Tibial nerve (tissue), 4 donors: ENCODE results near the gene MARCHF2. TPM values are rescaled to one million over a fixed set of nuclear protein-coding genes. Genes with fewer than 3 reads are reported as not detected.

Experiments used
- DNase-seq, 2 donors: peaks; one replicate each; pipeline ENCODE4 v3.0.0-alpha.2; 2019; ENCODE audit warnings: low spot score in 2 of 2
- H3K27ac ChIP-seq, 4 donors: fragments of 200-600 bp; sonication (generic) in 3 of 4; one replicate each; pipeline ENCODE4 v1.5.1; 2017 to 2019; ENCODE audit warnings: mild to moderate bottlenecking in 1 of 4
- H3K27me3 ChIP-seq, 2 donors: fragments of 200-600 bp; sonication (generic) in 1 of 2; one replicate each; pipeline versions ENCODE4 v1.5.1 to v1.6.0; 2017 to 2019
- H3K36me3 ChIP-seq, 3 donors: fragments of 200-600 bp; sonication (generic); one replicate each; pipeline ENCODE4 v1.5.1; 2018 to 2019
- H3K4me1 ChIP-seq, 4 donors: fragments of 200-600 bp; sonication (generic) in 3 of 4; one replicate each; pipeline ENCODE4 v1.5.1; 2017 to 2019
- H3K4me3 ChIP-seq, 4 donors: fragments of 200-600 bp; sonication (generic) in 3 of 4; one replicate each; pipeline ENCODE4 v1.5.1; 2017 to 2019; ENCODE audit warnings: mild to moderate bottlenecking in 1 of 4, moderate library complexity in 1 of 4
- H3K9me3 ChIP-seq, 4 donors: fragments of 200-600 bp; sonication (generic) in 3 of 4; one replicate each; pipeline ENCODE4 v1.5.1; 2017 to 2019
- CTCF ChIP-seq, 5 experiments: fragments of 200-600 bp in 3 of 5; fragments of 450-650 bp in 2 of 5; sonication (generic) in 3 of 5; IDR thresholded peaks; one replicate each; pipeline ENCODE4 v1.5.1; 2016 to 2019; ENCODE audit warnings: antibody characterized with exemption in 5 of 5, mild to moderate bottlenecking in 3 of 5, moderate library complexity in 2 of 5
- EP300 ChIP-seq, 2 donors: sonication (generic); formaldehyde crosslinking; IDR thresholded peaks; one replicate each; pipeline ENCODE4 v1.6.1; 2017; ENCODE audit warnings: antibody characterized with exemption in 2 of 2, mild to moderate bottlenecking in 1 of 2
- POLR2A ChIP-seq, 2 donors: fragments of 450-650 bp; IDR thresholded peaks; one replicate each; pipeline ENCODE4 v1.6.1; 2017; ENCODE audit warnings: antibody characterized with exemption in 2 of 2, mild to moderate bottlenecking in 2 of 2, moderate library complexity in 2 of 2
- WGBS, 2 donors: methylation state at CpG; one replicate each; pipeline ENCODE4 v1.1.5; 2018; 5-methylcytosine and 5-hydroxymethylcytosine counted together
- total RNA-seq, 4 donors: library from RNA; depleted of rRNA; stranded (reverse); fragments of >200 nt; gene quantifications; one replicate each; pipeline ENCODE4 v1.1.0, GENCODE V29; 2016

Gene MARCHF2
- total RNA-seq, 4 donors from 2014 or later = 149 to 242 (median 184) TPM

DNA sequence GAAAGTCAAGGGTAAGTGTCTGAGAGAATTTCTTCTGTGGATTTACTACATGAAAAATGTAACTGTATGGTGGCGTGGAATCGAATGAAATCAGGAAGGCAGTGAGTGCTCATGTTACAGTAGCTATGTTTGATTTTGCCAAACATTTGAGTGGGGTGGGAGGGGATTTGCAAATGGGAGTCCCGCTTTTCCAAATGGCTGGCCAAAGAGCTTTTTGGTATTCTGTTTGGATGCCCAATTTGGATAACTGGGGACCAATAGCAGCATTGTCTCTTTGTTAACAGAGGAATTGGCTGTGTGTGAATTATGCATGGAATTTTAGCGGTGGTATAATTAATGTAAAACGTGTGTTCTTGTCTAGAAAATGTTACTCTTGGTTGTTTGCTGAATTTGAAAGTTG lies 49.5 kb downstream of the MARCHF2 start:
- WGBS, 2 donors = 39 to 42% methylated on average over 5 of the region's 5 CpGs
- TF ChIP-seq CTCF (IDR thresholded peaks at IDR 0.05) (no peak), POLR2A (IDR thresholded peaks at IDR 0.05) (no peak), EP300 (IDR thresholded peaks at IDR 0.05) (no peak)
- peaks cover 0 to 42% (median 11%) of the 10 kb centered on the region in 3 donors for H3K36me3 ChIP-seq
- no peak overlapping the region for H3K27ac ChIP-seq
- DNase-seq = no peak
- no peaks in the 10 kb centered on the region for H3K27me3 ChIP-seq
- H3K4me3 ChIP-seq = no peak overlapping the region
- peaks cover 3 to 60% (median 43%) of the 10 kb centered on the region in 4 donors for H3K4me1 ChIP-seq
- no peaks in the 10 kb centered on the region for H3K9me3 ChIP-seq

DNA sequence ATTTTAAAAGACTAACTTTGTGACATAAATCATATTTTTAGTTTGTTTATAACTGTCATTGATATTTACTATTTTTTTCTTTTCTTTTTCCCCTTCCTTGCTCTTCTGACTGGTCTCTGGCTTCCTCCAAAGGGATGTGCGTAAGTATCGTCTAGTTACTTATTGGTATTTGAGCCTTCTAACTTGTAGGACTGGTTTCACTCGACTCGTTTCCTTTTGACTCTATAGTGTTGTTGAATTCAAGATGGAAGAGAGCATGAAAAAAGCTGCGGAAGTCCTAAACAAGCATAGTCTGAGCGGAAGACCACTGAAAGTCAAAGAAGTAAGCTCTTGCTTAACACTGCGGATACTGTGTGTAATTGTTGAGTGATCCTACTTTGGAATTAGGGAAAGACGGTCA lies 50.3 kb downstream of the MARCHF2 start:
- WGBS, 2 donors = 90 to 92% methylated on average over 8 of the region's 8 CpGs
- H3K9me3 ChIP-seq = no peaks in the 10 kb centered on the region
- H3K4me3 ChIP-seq = no peak overlapping the region
- H3K4me1 ChIP-seq = peaks cover 3 to 52% (median 36%) of the 10 kb centered on the region in 4 donors
- no peak overlapping the region for H3K27ac ChIP-seq
- no peak for TF ChIP-seq CTCF (IDR thresholded peaks at IDR 0.05)
- TF ChIP-seq POLR2A (IDR thresholded peaks at IDR 0.05) = no peak
- TF ChIP-seq EP300 (IDR thresholded peaks at IDR 0.05) = no peak
- DNase-seq = no peak
- no peaks in the 10 kb centered on the region for H3K27me3 ChIP-seq
- peaks cover 0 to 50% (median 12%) of the 10 kb centered on the region in 3 donors for H3K36me3 ChIP-seq

DNA sequence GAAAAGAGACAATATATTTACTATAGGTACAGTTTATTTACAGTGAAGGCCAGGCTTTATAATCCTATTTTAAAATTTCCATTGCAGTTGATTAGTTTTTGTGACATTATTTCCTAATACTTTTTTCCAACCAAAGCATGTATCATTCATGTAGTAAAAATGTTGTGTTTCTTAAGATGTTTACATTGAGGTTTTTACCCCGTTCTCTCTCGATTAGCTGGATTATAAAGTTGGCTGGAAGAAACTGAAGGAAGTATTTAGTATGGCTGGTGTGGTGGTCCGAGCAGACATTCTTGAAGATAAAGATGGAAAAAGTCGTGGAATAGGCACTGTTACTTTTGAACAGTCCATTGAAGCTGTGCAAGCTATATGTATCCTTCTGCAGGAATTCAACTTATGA lies 52.9 kb downstream of the MARCHF2 start:
- no peaks in the 10 kb centered on the region for H3K9me3 ChIP-seq
- H3K27me3 ChIP-seq = no peaks in the 10 kb centered on the region
- peaks cover 0 to 25% (median 14%) of the 10 kb centered on the region in 4 donors for H3K4me1 ChIP-seq
- DNase-seq = no peak
- H3K36me3 ChIP-seq = peaks cover 3 to 76% (median 18%) of the 10 kb centered on the region in 3 donors
- no peak for TF ChIP-seq CTCF (IDR thresholded peaks at IDR 0.05)
- no peak for TF ChIP-seq POLR2A (IDR thresholded peaks at IDR 0.05)
- no peak for TF ChIP-seq EP300 (IDR thresholded peaks at IDR 0.05)
- H3K4me3 ChIP-seq = no peak overlapping the region
- H3K27ac ChIP-seq = no peak overlapping the region
- 90 to 93% methylated on average over 4 of the region's 4 CpGs for WGBS, 2 donors

- peaks cover 0 to 4% (median 0%) of the 10 kb centered on the region in 4 donors for H3K4me1 ChIP-seq
- TF ChIP-seq POLR2A (IDR thresholded peaks at IDR 0.05) = no peak
- TF ChIP-seq EP300 (IDR thresholded peaks at IDR 0.05) = no peak
- TF ChIP-seq CTCF (IDR thresholded peaks at IDR 0.05) = no peak
- no peak for DNase-seq
- no peaks in the 10 kb centered on the region for H3K27me3 ChIP-seq
- 77 to 86% methylated on average over 3 of the region's 3 CpGs for WGBS, 2 donors
- no peaks in the 10 kb centered on the region for H3K9me3 ChIP-seq
- H3K27ac ChIP-seq = no peak overlapping the region
- H3K4me3 ChIP-seq = no peak overlapping the region
- H3K36me3 ChIP-seq = peaks cover 5 to 97% (median 18%) of the 10 kb centered on the region in 3 donors
These were observed 55.0 kb downstream of the MARCHF2 start for GRCh38 chr19:8468124-8468523.

DNA sequence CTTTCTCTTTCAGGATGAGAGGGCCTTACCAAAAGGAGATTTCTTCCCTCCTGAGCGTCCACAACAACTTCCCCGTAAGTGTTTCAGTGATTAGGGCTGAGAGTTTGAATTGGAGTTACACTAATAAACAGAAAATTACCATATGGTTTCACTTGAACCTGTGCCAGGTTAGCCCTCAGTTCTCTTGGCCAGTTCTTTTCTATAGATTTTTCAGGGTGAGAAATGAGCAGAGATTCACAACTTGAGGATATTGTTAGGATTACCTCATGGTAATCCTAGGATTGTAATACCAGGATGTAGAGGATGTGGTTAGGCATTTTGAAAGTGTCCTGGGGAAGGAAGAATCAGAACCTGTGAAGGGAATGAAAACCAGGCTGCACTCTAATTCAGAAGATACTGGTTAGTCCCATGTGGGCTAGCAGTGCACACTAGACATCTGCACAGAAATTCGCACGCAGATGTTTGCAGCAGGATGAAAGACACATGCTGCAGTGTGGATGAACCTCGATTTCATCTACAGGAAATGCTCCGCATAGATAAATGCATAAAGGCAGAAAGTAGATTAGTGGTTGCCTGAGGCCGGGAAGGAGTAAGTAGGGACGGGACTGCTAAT lies 55.8 kb downstream of the MARCHF2 start:
- WGBS, 2 donors = 69 to 75% methylated on average over 8 of the region's 8 CpGs

More for the DNA sequence above, 55.8 kb downstream of the MARCHF2 start:
- peaks cover 5 to 98% (median 18%) of the 10 kb centered on the region in 3 donors for H3K36me3 ChIP-seq
- TF ChIP-seq POLR2A (IDR thresholded peaks at IDR 0.05) (no peak), EP300 (IDR thresholded peaks at IDR 0.05) (no peak), CTCF (IDR thresholded peaks at IDR 0.05) (no peak)
- no peaks in the 10 kb centered on the region for H3K9me3 ChIP-seq
- DNase-seq = no peak
- no peaks in the 10 kb centered on the region for H3K27me3 ChIP-seq
- H3K4me3 ChIP-seq = no peak overlapping the region
- no peak overlapping the region for H3K27ac ChIP-seq
- no peaks in the 10 kb centered on the region for H3K4me1 ChIP-seq
